Astrocyte (in vitro differentiated cells and primary cell): Measurements from ENCODE around the gene PBX3.

ENCODE experiments used
- EZH2 ChIP-seq: IDR thresholded peaks from 2 replicates; pipeline ENCODE4 v1.6.1; 2012; ENCODE audit warnings: mild to moderate bottlenecking, low read length, inconsistent platforms; ENCODE audit not compliant: insufficient read depth
- TF ChIP-seq, protein P1 (sequence below): IDR thresholded peaks from 2 replicates; pipeline ENCODE4 v1.5.1; 2011; ENCODE audit warnings: low read depth, mild to moderate bottlenecking, inconsistent platforms, low read length, moderate library complexity; ENCODE audit not compliant: insufficient read depth

DNA sequence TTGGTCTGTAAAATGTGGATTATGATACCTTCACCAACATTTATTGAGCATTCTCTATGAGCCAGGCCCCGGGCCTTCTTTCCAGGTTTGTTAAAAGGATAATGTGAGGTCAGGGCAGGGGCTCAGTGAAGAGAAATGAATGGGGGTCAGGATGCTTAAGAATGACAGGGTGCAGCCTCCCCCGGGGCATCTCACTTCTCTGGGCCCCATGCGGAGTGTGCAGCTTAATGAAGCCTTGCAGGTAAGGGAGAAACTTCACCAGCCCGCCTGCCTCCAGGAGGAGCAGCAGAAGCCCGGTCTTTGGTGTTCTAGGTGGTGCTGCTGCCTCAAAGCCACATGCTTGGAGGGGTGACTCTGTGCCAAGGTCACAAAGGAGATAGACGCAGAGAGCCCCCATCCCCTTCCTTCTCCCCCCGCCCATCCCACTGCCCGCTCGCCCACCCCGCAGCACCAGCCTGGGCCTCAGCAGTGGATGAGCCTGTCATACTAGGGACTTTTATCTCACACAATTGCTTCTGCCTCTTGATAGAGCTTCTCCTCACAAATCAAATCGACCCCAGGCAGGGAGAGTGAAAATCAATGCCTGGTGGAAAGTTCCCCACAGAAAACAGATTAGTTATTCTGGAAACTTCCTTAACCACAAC lies 244.8 kb downstream of the PBX3 start:
- TF ChIP-seq EZH2, result no peak
- TF ChIP-seq, protein P1, sequence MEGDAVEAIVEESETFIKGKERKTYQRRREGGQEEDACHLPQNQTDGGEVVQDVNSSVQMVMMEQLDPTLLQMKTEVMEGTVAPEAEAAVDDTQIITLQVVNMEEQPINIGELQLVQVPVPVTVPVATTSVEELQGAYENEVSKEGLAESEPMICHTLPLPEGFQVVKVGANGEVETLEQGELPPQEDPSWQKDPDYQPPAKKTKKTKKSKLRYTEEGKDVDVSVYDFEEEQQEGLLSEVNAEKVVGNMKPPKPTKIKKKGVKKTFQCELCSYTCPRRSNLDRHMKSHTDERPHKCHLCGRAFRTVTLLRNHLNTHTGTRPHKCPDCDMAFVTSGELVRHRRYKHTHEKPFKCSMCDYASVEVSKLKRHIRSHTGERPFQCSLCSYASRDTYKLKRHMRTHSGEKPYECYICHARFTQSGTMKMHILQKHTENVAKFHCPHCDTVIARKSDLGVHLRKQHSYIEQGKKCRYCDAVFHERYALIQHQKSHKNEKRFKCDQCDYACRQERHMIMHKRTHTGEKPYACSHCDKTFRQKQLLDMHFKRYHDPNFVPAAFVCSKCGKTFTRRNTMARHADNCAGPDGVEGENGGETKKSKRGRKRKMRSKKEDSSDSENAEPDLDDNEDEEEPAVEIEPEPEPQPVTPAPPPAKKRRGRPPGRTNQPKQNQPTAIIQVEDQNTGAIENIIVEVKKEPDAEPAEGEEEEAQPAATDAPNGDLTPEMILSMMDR, result no peak
